GM23248 (cell line): ENCODE measurements around the gene CDH4. TPM values are rescaled to one million over a fixed set of nuclear protein-coding genes. Genes with fewer than 3 reads are reported as not detected.

Source experiments
- DNase-seq: peaks from one replicate; pipeline ENCODE4 v3.0.0-alpha.2; 2015
- H2AFZ ChIP-seq: fragments of 200-600 bp; sonication (generic); 2 replicates; pipeline ENCODE4 v1.6.1; 2016; ENCODE audit warnings: antibody characterized with exemption
- H3F3A ChIP-seq: fragments of 200-600 bp; sonication (generic); 2 replicates; pipeline ENCODE4 v1.6.1; 2016; ENCODE audit warnings: mild to moderate bottlenecking, antibody characterized with exemption, mixed run types; ENCODE audit not compliant: insufficient read depth
- H3K27ac ChIP-seq: fragments of 200-600 bp; sonication (generic); 2 replicates; pipeline ENCODE4 v1.5.1; 2016; ENCODE audit warnings: mild to moderate bottlenecking
- H3K27me3 ChIP-seq: fragments of 200-600 bp; sonication (generic); replicated peaks from 2 replicates; pipeline ENCODE4 v1.6.1; 2016; ENCODE audit warnings: mild to moderate bottlenecking; ENCODE audit not compliant: insufficient read depth
- H3K36me3 ChIP-seq: fragments of 200-600 bp; sonication (generic); 2 replicates; pipeline ENCODE4 v1.6.1; 2016; ENCODE audit warnings: low read depth, mild to moderate bottlenecking
- H3K4me1 ChIP-seq: fragments of 200-600 bp; sonication (generic); 2 replicates; pipeline ENCODE4 v1.6.1; 2016; ENCODE audit warnings: mild to moderate bottlenecking; ENCODE audit not compliant: insufficient read depth
- H3K4me2 ChIP-seq: fragments of 200-600 bp; sonication (generic); one replicate; pipeline ENCODE4 v1.6.1; 2016; ENCODE audit warnings: mild to moderate bottlenecking; ENCODE audit not compliant: unreplicated experiment
- H3K4me3 ChIP-seq: fragments of 200-600 bp; sonication (generic); 2 replicates; pipeline ENCODE4 v1.5.1; 2016; ENCODE audit warnings: mild to moderate bottlenecking
- H3K79me2 ChIP-seq: fragments of 200-600 bp; sonication (generic); 2 replicates; pipeline ENCODE4 v1.6.1; 2016; ENCODE audit warnings: mild to moderate bottlenecking; ENCODE audit not compliant: insufficient read depth
- H3K9ac ChIP-seq: fragments of 200-600 bp; sonication (generic); 2 replicates; pipeline ENCODE4 v1.6.1; 2016; ENCODE audit warnings: mild to moderate bottlenecking
- H3K9me2 ChIP-seq: fragments of 200-600 bp; sonication (generic); 2 replicates; pipeline ENCODE4 v1.6.1; 2016; ENCODE audit warnings: mixed run types, mild to moderate bottlenecking, moderate library complexity; ENCODE audit not compliant: insufficient read depth
- H3K9me3 ChIP-seq: fragments of 200-600 bp; sonication (generic); one replicate; pipeline ENCODE4 v1.6.1; 2017; ENCODE audit warnings: low read depth
- H4K20me1 ChIP-seq: fragments of 200-600 bp; sonication (generic); 2 replicates; pipeline ENCODE4 v1.6.0; 2016; ENCODE audit not compliant: insufficient read depth
- EZH2 ChIP-seq: fragments of 200-600 bp; sonication (generic); IDR thresholded peaks from 2 replicates; pipeline ENCODE4 v1.6.1; 2018; ENCODE audit warnings: antibody characterized with exemption, mild to moderate bottlenecking; ENCODE audit not compliant: insufficient read depth, poor library complexity, severe bottlenecking
- EZH2phosphoT487 ChIP-seq: fragments of 200-600 bp; sonication (generic); IDR thresholded peaks from 2 replicates; pipeline ENCODE4 v1.6.1; 2018; ENCODE audit warnings: antibody characterized with exemption, moderate library complexity, mild to moderate bottlenecking, low read depth; ENCODE audit not compliant: insufficient read depth
- WGBS, 2 experiments: methylation state at CpG; one replicate each; pipeline ENCODE4 v1.1.6; 2015 to 2017; ENCODE audit warnings: low lambda C conversion rate in 2 of 2, low coverage in 1 of 2; ENCODE audit errors: missing lambda C conversion rate in 2 of 2; 5-methylcytosine and 5-hydroxymethylcytosine counted together
- in situ Hi-C: fragments of 300-500 bp; cut with MboI; formaldehyde crosslinking; loops from 2 replicates; pipeline ENCODE4 v1.15.0; 2020
- polyA plus RNA-seq: library from polyadenylated mRNA; unstranded; fragments of >200 nt; fragmentation: Nextera tagmentation; extraction: Ambion mirVana; gene quantifications from 2 replicates; pipeline ENCODE4 v1.2.1, GENCODE V29; 2016
- total RNA-seq: library from RNA; depleted of rRNA; stranded (reverse); fragments of >200 nt; shearing (Covaris generic); gene quantifications from 2 replicates; pipeline ENCODE4 v1.2.3, GENCODE V29; 2014

CDH4 gene
- total and polyA plus RNA-seq, 2 experiments from 2014 or later, result 1.1 to 3.9 TPM

DNA sequence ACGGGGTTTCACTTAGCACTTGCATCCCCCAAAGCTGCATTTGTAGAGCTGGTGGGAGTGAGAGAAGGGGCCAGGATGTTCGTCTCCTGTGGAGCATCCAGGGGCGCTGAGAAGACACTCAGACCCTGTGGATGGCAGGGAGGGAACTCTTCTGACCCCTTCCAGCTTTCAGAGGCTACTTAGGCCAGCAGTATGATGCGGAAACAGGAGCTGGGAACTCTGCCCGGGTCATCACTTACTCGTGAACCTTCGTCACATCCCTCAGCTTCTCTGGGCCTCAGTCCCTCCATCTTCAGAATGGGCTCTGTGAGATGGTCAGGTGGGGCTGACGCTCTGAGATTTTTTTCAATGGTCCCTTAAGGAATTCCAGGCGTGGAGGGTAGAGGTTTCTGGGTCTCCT lies 585.1 kb downstream of the CDH4 start:
- Histone ChIP-seq H3K27ac (no peak overlapping the region), H3K79me2 (no peaks in the 10 kb centered on the region), H3K36me3 (no peaks in the 10 kb centered on the region), H3K4me2 (no peak overlapping the region), H3F3A (no peaks in the 10 kb centered on the region), H3K4me1 (no peaks in the 10 kb centered on the region), H3K9me3 (no peaks in the 10 kb centered on the region), H3K9me2 (no peaks in the 10 kb centered on the region), H3K4me3 (no peak overlapping the region), H4K20me1 (no peaks in the 10 kb centered on the region), H3K27me3 (no peaks in the 10 kb centered on the region; the same call in 1 of the 2 replicates), H2AFZ (no peak overlapping the region), H3K9ac (no peak overlapping the region)
- DNase-seq, result no peak
- in situ Hi-C loops, result no loop called here
- TF ChIP-seq EZH2 (no peak), EZH2phosphoT487 (no peak)
- 11 to 18% methylated on average over 9 of the region's 9 CpGs for WGBS, 2 experiments

DNA sequence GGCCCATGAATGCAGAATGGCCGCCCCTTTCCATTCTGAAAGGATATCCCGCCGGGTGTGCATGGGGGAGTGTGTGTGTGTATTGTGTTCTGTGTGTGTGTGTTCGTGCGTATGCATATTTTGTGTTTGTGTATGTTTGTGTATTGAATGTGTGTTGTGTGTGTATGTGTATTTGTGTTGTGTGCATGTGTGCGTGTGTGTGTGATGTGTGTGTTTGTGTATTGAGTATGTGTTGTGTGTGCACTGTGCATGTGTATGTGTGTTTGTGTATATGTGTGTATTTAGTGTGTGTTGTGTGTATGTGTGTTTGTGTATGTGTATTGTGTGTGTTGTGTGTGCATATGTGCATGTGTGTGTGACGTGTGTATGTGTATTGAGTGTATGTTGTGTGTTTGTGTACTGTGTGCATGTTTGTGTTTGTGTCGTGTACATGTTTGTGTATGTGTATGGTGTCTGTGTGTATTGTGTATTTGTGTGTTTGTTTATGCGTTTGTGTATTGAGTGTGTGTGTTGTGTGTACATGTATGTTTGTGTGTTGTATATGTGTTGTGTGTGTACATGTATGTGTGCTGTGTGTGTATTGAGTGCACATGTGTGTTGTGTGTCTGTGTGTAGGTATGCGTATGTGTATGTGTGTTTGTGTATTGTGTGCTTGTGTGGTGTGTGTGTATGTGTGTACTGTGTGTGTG lies 587.3 kb downstream of the CDH4 start:
- H3K4me3 ChIP-seq, result no peak overlapping the region
- 63% methylated on average over 10 of the region's 10 CpGs for WGBS, 2 experiments

DNA sequence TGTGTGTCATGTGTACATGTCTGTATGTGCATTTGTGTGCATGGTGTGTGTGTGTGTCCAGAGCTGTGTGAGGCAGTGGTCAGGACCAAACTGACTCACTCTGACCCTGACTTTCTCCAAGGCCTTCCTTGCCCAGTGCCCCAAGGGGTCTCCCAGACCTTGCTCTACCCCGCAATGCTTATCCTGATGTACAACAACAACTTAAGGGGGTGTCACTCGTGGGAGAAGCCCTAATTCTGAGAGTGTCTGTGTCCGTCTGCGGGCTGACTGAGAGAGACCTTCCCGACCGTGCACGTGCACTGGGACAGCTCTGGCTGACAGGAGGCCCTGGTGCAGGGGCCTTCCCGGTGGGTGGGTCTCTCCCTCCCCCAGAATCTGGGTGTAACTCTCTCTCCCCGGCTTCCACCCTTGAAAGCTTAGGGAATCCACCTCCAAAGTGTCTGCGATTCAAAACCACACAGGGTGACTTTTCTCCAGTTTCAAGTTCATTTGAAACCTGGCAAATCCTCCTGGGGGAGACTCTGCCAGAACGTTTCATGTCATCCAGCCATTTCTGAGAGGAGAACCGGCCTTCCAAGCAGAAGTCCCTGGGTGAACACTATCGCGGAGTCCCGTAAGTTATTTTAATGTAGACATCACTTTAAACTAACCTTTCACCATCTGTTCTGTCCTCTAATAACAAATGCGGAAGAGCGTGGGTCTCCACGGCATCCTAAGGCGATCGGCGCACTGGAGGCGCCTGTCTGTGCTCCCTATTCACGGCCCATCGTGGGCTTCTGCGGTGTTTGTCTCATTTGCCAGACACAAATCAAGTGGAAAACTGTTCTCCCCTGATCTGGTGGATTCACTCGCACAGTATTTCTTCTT lies 588.1 kb downstream of the CDH4 start:
- no peaks in the 10 kb centered on the region for H3K36me3 ChIP-seq
- in situ Hi-C loops, result loop anchor here (10.0 kb wide), 1 partner anchor 55 kb away; no protein-coding TSS in a partner anchor
- no peak overlapping the region for H3K4me3 ChIP-seq
- no peaks in the 10 kb centered on the region for H3K9me3 ChIP-seq
- H3F3A ChIP-seq, result no peaks in the 10 kb centered on the region
- H3K4me2 ChIP-seq, result no peak overlapping the region
- H3K4me1 ChIP-seq, result no peaks in the 10 kb centered on the region
- H3K79me2 ChIP-seq, result no peaks in the 10 kb centered on the region
- no peaks in the 10 kb centered on the region for H4K20me1 ChIP-seq
- no peaks in the 10 kb centered on the region for H3K9me2 ChIP-seq
- DNase-seq, result no peak
- 57 to 58% methylated on average over 26 of the region's 26 CpGs for WGBS, 2 experiments
- H2AFZ ChIP-seq, result no peak overlapping the region
- no peak overlapping the region for H3K9ac ChIP-seq
- H3K27ac ChIP-seq, result no peak overlapping the region
- H3K27me3 ChIP-seq, result no peaks in the 10 kb centered on the region; the same call in 1 of the 2 replicates
- TF ChIP-seq EZH2 (no peak), EZH2phosphoT487 (no peak)

More for the DNA sequence above, 587.3 kb downstream of the CDH4 start:
- Histone ChIP-seq H3K4me2 (no peak overlapping the region), H3K79me2 (no peaks in the 10 kb centered on the region), H4K20me1 (no peaks in the 10 kb centered on the region), H3K27ac (no peak overlapping the region), H3F3A (no peaks in the 10 kb centered on the region), H3K9me3 (no peaks in the 10 kb centered on the region), H3K27me3 (no peaks in the 10 kb centered on the region; the same call in 1 of the 2 replicates), H2AFZ (no peak overlapping the region), H3K36me3 (no peaks in the 10 kb centered on the region), H3K9me2 (no peaks in the 10 kb centered on the region), H3K9ac (no peak overlapping the region), H3K4me1 (no peaks in the 10 kb centered on the region)
- in situ Hi-C loops, result no loop called here
- TF ChIP-seq EZH2phosphoT487, result no peak
- TF ChIP-seq EZH2, result no peak
- no peak for DNase-seq

DNA sequence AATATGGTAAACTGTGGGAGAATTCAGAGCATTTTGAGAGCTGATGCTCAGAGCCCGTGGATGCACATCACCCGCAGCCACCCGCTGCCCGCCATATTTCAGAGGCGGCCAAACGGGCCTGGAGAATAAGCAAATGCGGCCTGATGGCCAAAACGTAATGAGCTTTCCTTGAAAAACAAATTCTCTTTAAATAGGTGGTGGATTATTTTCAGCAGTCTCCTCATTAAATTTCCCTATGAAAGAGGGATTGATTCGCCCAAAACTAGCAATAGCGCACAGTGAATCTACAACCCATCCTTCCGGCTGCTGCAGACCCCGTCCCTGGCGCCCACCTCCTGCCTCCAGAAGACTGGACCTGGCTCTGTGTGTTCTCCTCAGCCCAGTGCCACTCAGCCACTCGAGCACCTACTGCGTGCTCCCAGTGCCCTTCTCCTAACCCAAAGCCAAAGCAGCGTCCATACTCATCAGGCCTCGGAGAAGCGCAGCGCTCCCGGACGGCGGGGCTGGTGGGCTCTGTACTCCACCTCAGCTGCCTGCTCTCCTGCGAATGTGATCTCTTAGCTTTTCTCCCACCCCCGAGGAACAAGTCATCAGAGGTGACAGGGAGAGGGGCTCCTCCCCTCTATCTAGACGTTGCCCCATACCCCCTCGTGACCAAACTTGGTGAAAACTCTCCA lies 588.9 kb downstream of the CDH4 start:
- H3K4me3 ChIP-seq, result no peak overlapping the region
- no peaks in the 10 kb centered on the region for H3F3A ChIP-seq
- H3K4me1 ChIP-seq, result no peaks in the 10 kb centered on the region
- in situ Hi-C loops, result loop anchor here (10.0 kb wide), 1 partner anchor 56 kb away; no protein-coding TSS in a partner anchor
- 56 to 57% methylated on average over 26 of the region's 26 CpGs for WGBS, 2 experiments
- no peaks in the 10 kb centered on the region for H3K79me2 ChIP-seq
- no peaks in the 10 kb centered on the region for H3K9me3 ChIP-seq
- no peak for DNase-seq
- no peak overlapping the region for H3K27ac ChIP-seq
- no peaks in the 10 kb centered on the region for H4K20me1 ChIP-seq
- H3K36me3 ChIP-seq, result no peaks in the 10 kb centered on the region
- H3K9me2 ChIP-seq, result no peaks in the 10 kb centered on the region
- TF ChIP-seq EZH2 (no peak), EZH2phosphoT487 (no peak)
- no peak overlapping the region for H3K4me2 ChIP-seq
- H3K27me3 ChIP-seq, result no peaks in the 10 kb centered on the region; the same call in 1 of the 2 replicates
- no peak overlapping the region for H3K9ac ChIP-seq
- no peak overlapping the region for H2AFZ ChIP-seq
